GM12892 (cell line): Measurements from ENCODE around the gene IAH1.

Source experiments
- POLR2A ChIP-seq: IDR thresholded peaks from 2 replicates; pipeline ENCODE4 v1.6.1; 2011; ENCODE audit warnings: low read depth, low read length, control low read depth
- POLR2AphosphoS5 ChIP-seq: IDR thresholded peaks from 2 replicates; pipeline ENCODE4 v1.6.1; 2011; ENCODE audit warnings: low read depth, low read length, control low read depth
- TAF1 ChIP-seq: IDR thresholded peaks from 2 replicates; pipeline ENCODE4 v1.6.1; 2011; ENCODE audit warnings: low read depth, mild to moderate bottlenecking, control low read depth, low read length, borderline replicate concordance

GRCh38 chr2:9535177-9535576 lies 60.8 kb downstream of the IAH1 start:
- TF ChIP-seq POLR2AphosphoS5 (no peak), POLR2A (no peak), TAF1 (no peak)
